SK-N-SH (cell line): Measurements from ENCODE around the gene FUS.

Source experiments
- FOXJ3 ChIP-seq: sonication (generic); formaldehyde crosslinking; IDR thresholded peaks from 2 replicates; pipeline ENCODE4 v1.5.1; 2020; ENCODE audit warnings: mild to moderate bottlenecking, missing genetic modification reagents
- USF1 ChIP-seq: IDR thresholded peaks from 2 replicates; pipeline ENCODE4 v1.4.0; 2012; ENCODE audit warnings: low read depth, borderline replicate concordance

GRCh38 chr16:31149894-31150890 is 29.7 kb upstream of the FUS start, which contains the start of gene PRSS36:
- no peak for TF ChIP-seq FOXJ3
- TF ChIP-seq USF1, result no peak
